Glutamatergic neuron (in vitro differentiated cells): ENCODE measurements around the gene AHCYL1. TPM values are rescaled to one million over a fixed set of nuclear protein-coding genes. Genes with fewer than 3 reads are reported as not detected.
A peak's percentile ranks its signal among the peaks of the same experiment; 100 is the strongest.

Source experiments
- DNase-seq: peaks from one replicate; pipeline ENCODE4 v3.0.0; 2022
- H3K27ac Mint-ChIP-seq: one replicate; pipeline ENCODE4 v1.8.0; 2020; ENCODE audit warnings: mild to moderate bottlenecking, mixed read lengths, inconsistent platforms; ENCODE audit not compliant: unreplicated experiment
- H3K27me3 Mint-ChIP-seq: one replicate; pipeline ENCODE4 v1.8.0; 2020; ENCODE audit warnings: mild to moderate bottlenecking, moderate library complexity, mixed read lengths, inconsistent platforms; ENCODE audit not compliant: unreplicated experiment
- H3K36me3 Mint-ChIP-seq: one replicate; pipeline ENCODE4 v1.8.0; 2020; ENCODE audit warnings: mild to moderate bottlenecking, mixed read lengths, inconsistent platforms; ENCODE audit not compliant: unreplicated experiment
- H3K4me1 Mint-ChIP-seq: one replicate; pipeline ENCODE4 v1.8.0; 2020; ENCODE audit warnings: mild to moderate bottlenecking, low read depth, mixed read lengths, inconsistent platforms; ENCODE audit not compliant: unreplicated experiment
- H3K4me3 Mint-ChIP-seq: one replicate; pipeline ENCODE4 v1.8.0; 2020; ENCODE audit warnings: mild to moderate bottlenecking, mixed read lengths, inconsistent platforms; ENCODE audit not compliant: unreplicated experiment
- H3K9me3 Mint-ChIP-seq: one replicate; pipeline ENCODE4 v1.8.0; 2020; ENCODE audit warnings: mild to moderate bottlenecking, moderate library complexity, mixed read lengths, inconsistent platforms; ENCODE audit not compliant: unreplicated experiment
- CTCF ChIP-seq: fragments of 200-600 bp; sonication (generic); IDR thresholded peaks from one replicate; pipeline ENCODE4 v1.5.0; 2021; ENCODE audit not compliant: partially characterized antibody, unreplicated experiment
- total RNA-seq: library from RNA; stranded (reverse); fragmentation: NEBNext Ultra II Directional; extraction: Animal tissue kit (Norgen Biotek cat#: 25700); gene quantifications from one replicate; pipeline ENCODE4 v1.2.1, GENCODE V29; 2021; ENCODE audit not compliant: unreplicated experiment

AHCYL1 gene
- total RNA-seq, 1 donor from 2014 or later = 73.8 TPM

- Mint-ChIP-seq H3K4me1 (peaks cover 4% of the 10 kb centered on the region), H3K36me3 (peaks cover 9% of the 10 kb centered on the region), H3K9me3 (peaks cover 12% of the 10 kb centered on the region), H3K4me3 (peak overlapping the region; percentile 79), H3K27ac (peak overlapping the region; percentile 4), H3K27me3 (peaks cover 33% of the 10 kb centered on the region)
- DNase-seq = peak; percentile 39
- TF ChIP-seq CTCF = no peak
These were observed 84.3 kb downstream of the AHCYL1 start for GRCh38 chr1:110068646-110069403.

- DNase-seq = peak; percentile 40
- no peak overlapping the region for H3K4me3 Mint-ChIP-seq
- H3K9me3 Mint-ChIP-seq = peaks cover 10% of the 10 kb centered on the region
- H3K36me3 Mint-ChIP-seq = peaks cover 9% of the 10 kb centered on the region
- TF ChIP-seq CTCF = no peak
- H3K27me3 Mint-ChIP-seq = peaks cover 33% of the 10 kb centered on the region
- no peak overlapping the region for H3K27ac Mint-ChIP-seq
- peaks cover 4% of the 10 kb centered on the region for H3K4me1 Mint-ChIP-seq
These were observed 85.1 kb downstream of the AHCYL1 start for GRCh38 chr1:110069404-110070281.

- TF ChIP-seq CTCF = no peak
These were observed 85.7 kb downstream of the AHCYL1 start for GRCh38 chr1:110070282-110070669.

GRCh38 chr1:110070671-110071242 lies 86.2 kb downstream of the AHCYL1 start, which contains the start of gene ALX3:
ALX3 (minus strand) TSS chr1:110070672; CDS start chr1:110070612, 60 bp downstream.
- Mint-ChIP-seq H3K36me3 (peaks cover 9% of the 10 kb centered on the region), H3K27ac (no peak within 1 kb of the TSS), H3K9me3 (peaks cover 10% of the 10 kb centered on the region), H3K27me3 (peaks cover 31% of the 10 kb centered on the region), H3K4me1 (peaks cover 4% of the 10 kb centered on the region), H3K4me3 (peak within 1 kb of the TSS; percentile 67)
- DNase-seq = no peak
- no peak for TF ChIP-seq CTCF

More at GRCh38 chr1:110070282-110070669, 85.7 kb downstream of the AHCYL1 start:
- no peak overlapping the region for H3K27ac Mint-ChIP-seq
- DNase-seq = no peak
- H3K9me3 Mint-ChIP-seq = peaks cover 10% of the 10 kb centered on the region
- peaks cover 33% of the 10 kb centered on the region for H3K27me3 Mint-ChIP-seq
- H3K36me3 Mint-ChIP-seq = peaks cover 9% of the 10 kb centered on the region
- peaks cover 4% of the 10 kb centered on the region for H3K4me1 Mint-ChIP-seq
- H3K4me3 Mint-ChIP-seq = no peak overlapping the region

Other genes starting within 250 kb of the AHCYL1 start
- gene GSTM3, start 243.7 kb upstream of the AHCYL1 start, total RNA-seq = 8.3 TPM
- gene EPS8L3, start 220.8 kb upstream of the AHCYL1 start, total RNA-seq = not detected
- gene CSF1, start 73.9 kb upstream of the AHCYL1 start, total RNA-seq = 0.59 TPM
- gene STRIP1, start 49.9 kb downstream of the AHCYL1 start, total RNA-seq = 90.2 TPM
- gene ALX3, start 85.9 kb downstream of the AHCYL1 start, total RNA-seq = not detected
- not detected for gene UBL4B, start 127.7 kb downstream of the AHCYL1 start, total RNA-seq
- 6.4 TPM for gene SLC6A17, start 165.7 kb downstream of the AHCYL1 start, total RNA-seq
- gene KCNC4, start 225.5 kb downstream of the AHCYL1 start, total RNA-seq = 9.7 TPM